ENCODE results near the gene KCNJ9.

DNA sequence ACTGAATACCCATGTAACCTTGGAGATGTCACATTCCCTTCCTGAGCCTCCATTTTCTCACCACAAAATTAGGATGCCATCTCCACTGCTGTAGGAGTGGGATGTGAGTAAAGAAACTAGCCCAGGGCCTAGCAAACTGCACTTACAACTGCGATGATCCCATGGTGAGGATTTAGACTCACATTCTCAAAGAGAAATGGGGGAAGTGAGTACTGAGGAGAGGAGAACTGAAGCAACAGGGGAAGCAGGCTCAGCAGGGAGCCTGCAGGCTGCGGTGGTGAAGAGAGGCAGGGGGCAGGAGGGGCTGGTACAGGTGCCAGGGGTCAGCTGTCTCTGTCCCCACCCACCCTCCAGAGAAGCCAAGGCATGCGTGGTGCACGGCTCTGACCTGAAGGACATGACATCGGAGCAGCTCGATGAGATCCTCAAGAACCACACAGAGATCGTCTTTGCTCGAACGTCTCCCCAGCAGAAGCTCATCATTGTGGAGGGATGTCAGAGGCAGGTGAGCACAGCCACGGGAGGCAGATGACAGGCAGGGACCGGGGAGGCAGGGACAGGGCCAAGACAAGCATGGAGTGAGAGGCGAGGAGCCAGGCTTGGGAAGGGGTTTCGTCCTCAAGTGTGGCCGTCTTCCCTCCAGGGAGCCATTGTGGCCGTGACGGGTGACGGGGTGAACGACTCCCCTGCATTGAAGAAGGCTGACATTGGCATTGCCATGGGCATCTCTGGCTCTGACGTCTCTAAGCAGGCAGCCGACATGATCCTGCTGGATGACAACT, 53.6 kb downstream of the KCNJ9 start:
- TF ChIP-seq SMC3 (conservative IDR thresholded peaks at IDR 0.05; ENCODE audit: poor library complexity) (no peak), EZH2 (IDR thresholded peaks at IDR 0.05; ENCODE audit: borderline replicate concordance, insufficient read depth, low read length, poor library complexity, severe bottlenecking) (no peak)
- TF ChIP-seq, protein P1, sequence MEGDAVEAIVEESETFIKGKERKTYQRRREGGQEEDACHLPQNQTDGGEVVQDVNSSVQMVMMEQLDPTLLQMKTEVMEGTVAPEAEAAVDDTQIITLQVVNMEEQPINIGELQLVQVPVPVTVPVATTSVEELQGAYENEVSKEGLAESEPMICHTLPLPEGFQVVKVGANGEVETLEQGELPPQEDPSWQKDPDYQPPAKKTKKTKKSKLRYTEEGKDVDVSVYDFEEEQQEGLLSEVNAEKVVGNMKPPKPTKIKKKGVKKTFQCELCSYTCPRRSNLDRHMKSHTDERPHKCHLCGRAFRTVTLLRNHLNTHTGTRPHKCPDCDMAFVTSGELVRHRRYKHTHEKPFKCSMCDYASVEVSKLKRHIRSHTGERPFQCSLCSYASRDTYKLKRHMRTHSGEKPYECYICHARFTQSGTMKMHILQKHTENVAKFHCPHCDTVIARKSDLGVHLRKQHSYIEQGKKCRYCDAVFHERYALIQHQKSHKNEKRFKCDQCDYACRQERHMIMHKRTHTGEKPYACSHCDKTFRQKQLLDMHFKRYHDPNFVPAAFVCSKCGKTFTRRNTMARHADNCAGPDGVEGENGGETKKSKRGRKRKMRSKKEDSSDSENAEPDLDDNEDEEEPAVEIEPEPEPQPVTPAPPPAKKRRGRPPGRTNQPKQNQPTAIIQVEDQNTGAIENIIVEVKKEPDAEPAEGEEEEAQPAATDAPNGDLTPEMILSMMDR (IDR thresholded peaks at IDR 0.05; ENCODE audit: poor library complexity, severe bottlenecking), result no peak

Data from neural cell (in vitro differentiated cells).